GM19193 (cell line): ENCODE results near the gene RTL10.

Experiments used
- POLR2A ChIP-seq: IDR thresholded peaks from 4 replicates; pipeline ENCODE4 v1.6.1; 2011; ENCODE audit not compliant: insufficient read depth, insufficient read length; ENCODE audit errors: extremely low read depth

RTL10 gene

GRCh38 chr22:19822301-19823117, 32.2 kb downstream of the RTL10 start:
- no peak for TF ChIP-seq POLR2A

GRCh38 chr22:19821523-19822300, 33.0 kb downstream of the RTL10 start:
- TF ChIP-seq POLR2A, result no peak

DNA sequence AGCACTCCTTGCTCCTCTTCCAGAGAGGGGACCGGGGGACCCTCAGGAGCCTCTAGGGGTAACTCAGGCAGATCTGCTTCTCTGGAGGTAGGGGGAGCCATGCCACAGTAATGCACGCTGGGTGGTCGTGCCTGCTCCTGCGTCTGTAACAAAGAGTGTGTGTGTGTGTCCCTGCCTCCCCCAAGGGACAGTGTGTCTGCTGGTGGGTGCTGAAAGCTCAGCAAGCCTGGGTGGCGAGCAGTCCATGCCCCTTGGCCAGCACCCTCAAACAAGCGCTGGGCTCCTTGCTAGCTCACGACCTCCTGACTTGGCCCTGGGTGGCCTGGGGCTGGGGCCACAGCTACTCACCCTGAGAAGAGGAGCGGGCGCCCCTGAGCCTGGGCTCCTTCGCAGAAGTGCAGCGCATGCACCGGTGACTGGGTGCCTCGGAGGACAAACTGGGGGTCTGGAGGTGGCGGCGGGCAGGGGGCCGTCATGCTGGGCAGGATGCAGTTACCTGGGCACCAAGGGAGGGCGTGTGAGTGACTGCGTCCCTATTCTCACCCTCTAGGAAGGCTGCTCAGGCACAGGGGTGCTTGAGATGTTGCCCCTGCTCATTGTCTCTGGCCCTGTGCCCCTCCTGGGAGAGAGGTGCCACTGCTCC, 33.7 kb downstream of the RTL10 start:
- TF ChIP-seq POLR2A, result no peak

- TF ChIP-seq POLR2A, result no peak
Observed at GRCh38 chr22:19819911-19820879, 34.5 kb downstream of the RTL10 start.

DNA sequence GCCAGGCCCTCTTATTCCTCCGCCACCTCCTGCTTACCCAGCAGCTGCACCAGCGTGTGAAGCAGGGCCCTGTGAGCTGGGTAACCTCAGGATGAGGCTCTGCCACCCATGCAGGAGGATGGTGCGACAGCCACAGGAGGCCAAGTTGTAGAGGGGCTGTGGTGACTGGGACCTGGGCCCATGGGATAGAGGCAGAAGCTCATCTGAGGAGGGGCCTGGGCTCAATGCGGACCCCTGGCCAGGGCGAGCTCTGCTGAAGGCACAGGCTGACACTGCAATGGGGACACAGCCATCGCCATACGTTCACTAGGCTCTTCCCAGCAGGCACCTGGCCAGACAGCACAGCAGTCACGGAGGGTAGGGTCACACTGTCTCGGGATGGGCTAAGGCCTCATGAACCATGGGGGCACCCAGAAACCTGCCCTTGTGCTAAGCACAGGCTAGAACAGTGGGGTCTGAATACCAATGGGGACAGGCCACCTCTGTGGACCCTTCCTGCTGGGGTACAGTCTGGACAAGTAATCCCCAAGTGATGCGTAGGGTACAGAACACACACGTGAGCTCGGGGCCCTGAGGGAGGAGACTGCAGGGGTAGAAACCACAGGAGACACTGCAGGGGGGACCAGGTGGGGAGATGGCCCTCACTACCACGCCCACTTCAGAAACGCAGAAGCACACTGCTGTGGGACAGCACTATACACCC, 35.3 kb downstream of the RTL10 start:
- TF ChIP-seq POLR2A, result no peak

- no peak for TF ChIP-seq POLR2A
Observed at GRCh38 chr22:19818324-19819207, 36.1 kb downstream of the RTL10 start.

- no peak for TF ChIP-seq POLR2A
Observed at GRCh38 chr22:19816372-19817119, 38.1 kb downstream of the RTL10 start.

- TF ChIP-seq POLR2A, result no peak
Observed at GRCh38 chr22:19815823-19816290, 38.8 kb downstream of the RTL10 start.

DNA sequence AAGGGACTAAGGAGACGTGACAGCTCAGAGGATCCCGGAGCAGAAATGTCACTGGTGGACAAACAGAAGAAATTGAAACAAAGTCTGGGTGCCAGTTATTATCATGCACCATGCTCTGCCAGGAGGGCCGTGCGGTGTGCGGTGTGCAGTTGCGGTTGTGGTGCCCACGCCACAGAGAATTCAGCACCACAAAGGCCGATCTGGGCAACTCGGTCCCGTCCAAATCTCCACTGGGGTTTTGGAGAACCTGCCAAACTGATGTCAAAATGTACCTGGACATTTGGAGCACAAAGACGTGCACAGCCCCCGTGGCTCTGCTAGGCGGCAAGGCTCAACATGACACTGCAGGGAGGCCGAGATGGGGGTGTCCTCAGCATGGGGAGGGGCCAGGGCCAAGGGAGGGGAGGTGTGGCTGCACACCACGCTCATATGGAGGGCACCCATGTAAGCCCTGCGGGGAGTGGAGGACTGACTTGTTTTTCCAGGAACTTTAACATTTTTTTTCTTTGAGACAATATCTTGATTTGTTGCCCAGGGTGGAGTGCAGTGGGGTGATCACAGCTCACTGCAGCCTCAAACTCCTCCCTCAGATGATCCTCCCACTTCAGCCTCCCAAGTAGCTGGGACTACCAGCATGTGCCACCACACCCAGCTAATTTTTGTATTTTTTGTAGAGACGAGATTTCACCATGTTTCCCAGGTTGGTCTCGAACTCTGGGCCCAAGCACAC, 39.4 kb downstream of the RTL10 start:
- no peak for TF ChIP-seq POLR2A

DNA sequence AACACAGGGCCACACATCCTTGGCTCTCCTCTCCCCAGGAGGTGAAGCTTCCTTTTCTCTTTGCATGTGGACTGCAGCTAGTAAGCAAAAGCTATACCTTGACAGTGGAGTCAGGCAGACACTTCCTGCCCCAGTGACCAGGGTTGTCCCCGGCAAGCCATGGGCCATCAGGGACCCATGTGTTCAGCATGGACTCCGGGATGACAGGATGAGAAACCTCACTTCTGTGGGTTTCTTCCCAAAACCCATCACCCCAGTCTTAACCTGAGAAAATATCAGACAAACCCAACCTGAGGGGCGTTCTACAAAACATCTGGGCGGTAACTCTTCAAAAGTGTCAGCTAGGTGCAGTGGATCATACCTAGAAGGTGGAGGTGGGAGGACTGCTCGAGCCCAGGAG, 40.2 kb downstream of the RTL10 start:
- no peak for TF ChIP-seq POLR2A

GRCh38 chr22:19812910-19813309, 41.8 kb downstream of the RTL10 start:
- TF ChIP-seq POLR2A, result no peak
